ENCODE measurements around the gene KCNC4.

DNA sequence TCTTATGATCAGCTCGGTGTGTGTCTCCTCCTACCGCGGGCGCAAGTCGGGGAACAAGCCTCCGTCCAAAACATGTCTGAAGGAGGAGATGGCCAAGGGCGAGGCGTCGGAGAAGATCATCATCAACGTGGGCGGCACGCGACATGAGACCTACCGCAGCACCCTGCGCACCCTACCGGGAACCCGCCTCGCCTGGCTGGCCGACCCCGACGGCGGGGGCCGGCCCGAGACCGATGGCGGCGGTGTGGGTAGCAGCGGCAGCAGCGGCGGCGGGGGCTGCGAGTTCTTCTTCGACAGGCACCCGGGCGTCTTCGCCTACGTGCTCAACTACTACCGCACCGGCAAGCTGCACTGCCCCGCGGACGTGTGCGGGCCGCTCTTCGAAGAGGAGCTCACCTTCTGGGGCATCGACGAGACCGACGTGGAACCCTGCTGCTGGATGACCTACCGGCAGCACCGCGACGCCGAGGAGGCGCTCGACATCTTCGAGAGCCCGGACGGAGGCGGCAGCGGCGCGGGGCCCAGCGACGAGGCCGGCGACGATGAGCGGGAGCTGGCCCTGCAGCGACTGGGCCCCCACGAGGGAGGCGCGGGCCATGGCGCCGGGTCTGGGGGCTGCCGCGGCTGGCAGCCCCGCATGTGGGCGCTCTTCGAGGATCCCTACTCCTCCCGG, 1.5 kb downstream of the KCNC4 start:
- TF ChIP-seq CTCF (IDR thresholded peaks at IDR 0.05; ENCODE audit: insufficient read depth, low read length) (no peak), REST (IDR thresholded peaks at IDR 0.05; ENCODE audit: insufficient replicate concordance, low read depth) (no peak), POLR2AphosphoS5 (IDR thresholded peaks at IDR 0.05; ENCODE audit: low read depth) (no peak)
